Measurements from ENCODE around the gene MOB3B.

Gene MOB3B

DNA sequence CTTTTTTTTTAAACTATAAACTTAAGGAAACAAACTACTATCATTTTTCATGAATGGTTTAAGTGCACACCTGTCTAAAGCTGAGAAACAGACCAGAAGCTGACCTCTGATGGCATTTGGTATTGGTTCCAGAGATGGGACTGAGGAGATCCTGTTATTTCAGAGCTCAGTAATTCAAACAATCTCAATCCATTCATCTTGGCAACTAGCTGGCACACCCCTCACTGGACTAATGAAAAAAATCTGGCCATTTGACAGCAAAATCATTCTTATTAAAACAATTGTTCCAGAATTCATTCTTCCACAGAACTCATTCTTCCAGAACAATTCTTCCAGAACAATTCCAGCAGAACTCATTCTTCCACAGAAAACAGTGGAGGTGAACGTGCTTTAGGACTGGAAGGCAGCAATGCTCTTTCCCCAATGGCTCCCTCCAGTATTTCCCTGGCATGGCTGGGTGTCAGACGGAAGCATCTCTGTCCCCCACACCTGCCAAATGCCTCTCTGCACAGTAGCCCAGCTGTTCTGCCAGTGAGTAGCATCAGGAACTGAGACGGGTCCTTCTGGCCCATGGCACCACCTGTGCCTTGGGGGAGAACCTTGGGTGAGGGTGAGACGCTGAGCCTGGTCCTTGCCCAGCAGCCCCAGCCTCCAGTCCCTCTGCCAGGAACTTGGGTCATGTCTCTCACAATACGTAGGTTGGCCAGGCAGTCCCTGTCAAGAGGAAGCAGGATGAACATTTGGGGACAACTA is 145.2 kb downstream of the MOB3B start:
- H3K27ac ChIP-seq (ENCODE audit: low read depth, low read length): no peak overlapping the region
- no peaks in the 10 kb centered on the region for H3K36me3 ChIP-seq (ENCODE audit: control insufficient read depth, insufficient read depth, low read length)
- H3K27me3 ChIP-seq (ENCODE audit: control insufficient read depth, insufficient read depth, low read length): no peaks in the 10 kb centered on the region
- H3K4me3 ChIP-seq (ENCODE audit: low read length): no peak overlapping the region
- peaks cover 3% of the 10 kb centered on the region for H3K4me1 ChIP-seq (ENCODE audit: control insufficient read depth, insufficient read depth, low read length)
- H3K9ac ChIP-seq (ENCODE audit: low read length): no peak overlapping the region

DNA sequence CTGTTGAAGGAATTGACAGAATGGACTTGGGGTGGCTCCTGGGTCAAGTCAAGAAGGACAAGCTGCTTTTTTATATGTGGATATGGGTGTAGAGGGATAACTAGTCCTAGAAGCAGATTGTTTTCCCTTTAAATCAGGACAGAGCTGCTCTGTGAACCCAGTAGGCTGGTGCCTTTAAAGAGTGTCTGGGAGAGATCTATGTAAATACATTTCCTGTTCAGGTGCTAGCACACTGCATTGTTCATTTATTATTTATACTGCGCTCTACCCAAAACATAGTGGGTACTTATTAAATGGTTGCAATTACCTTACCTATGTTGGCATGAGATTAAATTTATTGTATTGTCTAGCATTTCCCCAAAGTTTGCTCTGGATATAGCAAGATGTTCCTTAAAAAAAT is 146.1 kb downstream of the MOB3B start:
- no peak overlapping the region for H3K4me3 ChIP-seq (ENCODE audit: low read length)
- no peaks in the 10 kb centered on the region for H3K36me3 ChIP-seq (ENCODE audit: control insufficient read depth, insufficient read depth, low read length)
- H3K27me3 ChIP-seq (ENCODE audit: control insufficient read depth, insufficient read depth, low read length): no peaks in the 10 kb centered on the region
- peaks cover 3% of the 10 kb centered on the region for H3K4me1 ChIP-seq (ENCODE audit: control insufficient read depth, insufficient read depth, low read length)
- no peak overlapping the region for H3K27ac ChIP-seq (ENCODE audit: low read depth, low read length)
- no peak overlapping the region for H3K9ac ChIP-seq (ENCODE audit: low read length)

DNA sequence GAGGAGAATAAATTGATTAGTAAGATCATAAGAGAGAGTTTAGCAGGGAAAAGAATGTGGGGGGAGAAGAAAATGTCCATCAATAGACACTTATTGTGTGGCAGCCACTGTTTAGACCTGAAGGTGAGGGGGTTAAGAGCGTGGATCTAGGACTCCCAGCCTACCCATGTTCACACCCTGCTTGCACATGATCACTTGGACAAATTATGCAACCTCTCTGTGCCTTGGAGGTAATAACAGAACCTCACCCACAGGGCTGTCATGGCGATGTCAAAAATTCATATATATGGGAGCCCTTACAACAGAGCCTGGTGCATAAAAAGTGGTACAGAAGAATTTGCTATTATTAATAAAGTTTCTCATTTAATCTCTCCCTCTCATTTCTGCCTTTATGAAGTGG is 146.6 kb downstream of the MOB3B start:
- peaks cover 3% of the 10 kb centered on the region for H3K4me1 ChIP-seq (ENCODE audit: control insufficient read depth, insufficient read depth, low read length)
- no peak overlapping the region for H3K9ac ChIP-seq (ENCODE audit: low read length)
- no peaks in the 10 kb centered on the region for H3K27me3 ChIP-seq (ENCODE audit: control insufficient read depth, insufficient read depth, low read length)
- H3K27ac ChIP-seq (ENCODE audit: low read depth, low read length): no peak overlapping the region
- no peaks in the 10 kb centered on the region for H3K36me3 ChIP-seq (ENCODE audit: control insufficient read depth, insufficient read depth, low read length)
- H3K4me3 ChIP-seq (ENCODE audit: low read length): no peak overlapping the region

DNA sequence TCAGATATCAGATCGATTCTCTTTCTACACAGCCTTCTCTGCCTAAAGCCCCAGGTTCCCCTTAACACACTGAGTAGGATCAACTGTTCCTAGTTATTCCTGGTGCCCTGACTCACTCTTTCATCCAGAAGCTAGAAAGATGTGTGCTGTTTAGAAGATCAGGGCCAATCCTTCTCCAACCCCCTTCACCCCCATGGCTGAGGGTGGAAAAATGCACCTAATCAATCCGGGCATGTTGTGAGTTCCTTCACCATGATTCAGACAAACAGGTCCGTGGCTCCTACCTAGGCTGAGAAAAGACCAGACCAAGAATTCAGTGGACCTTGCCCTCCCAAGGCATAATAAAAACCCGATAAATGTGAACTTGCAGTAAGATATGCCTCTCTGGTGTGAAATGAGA is 147.3 kb downstream of the MOB3B start:
- no peaks in the 10 kb centered on the region for H3K27me3 ChIP-seq (ENCODE audit: control insufficient read depth, insufficient read depth, low read length)
- no peak overlapping the region for H3K9ac ChIP-seq (ENCODE audit: low read length)
- no peaks in the 10 kb centered on the region for H3K36me3 ChIP-seq (ENCODE audit: control insufficient read depth, insufficient read depth, low read length)
- H3K4me3 ChIP-seq (ENCODE audit: low read length): no peak overlapping the region
- no peak overlapping the region for H3K27ac ChIP-seq (ENCODE audit: low read depth, low read length)
- peaks cover 3% of the 10 kb centered on the region for H3K4me1 ChIP-seq (ENCODE audit: control insufficient read depth, insufficient read depth, low read length)

DNA sequence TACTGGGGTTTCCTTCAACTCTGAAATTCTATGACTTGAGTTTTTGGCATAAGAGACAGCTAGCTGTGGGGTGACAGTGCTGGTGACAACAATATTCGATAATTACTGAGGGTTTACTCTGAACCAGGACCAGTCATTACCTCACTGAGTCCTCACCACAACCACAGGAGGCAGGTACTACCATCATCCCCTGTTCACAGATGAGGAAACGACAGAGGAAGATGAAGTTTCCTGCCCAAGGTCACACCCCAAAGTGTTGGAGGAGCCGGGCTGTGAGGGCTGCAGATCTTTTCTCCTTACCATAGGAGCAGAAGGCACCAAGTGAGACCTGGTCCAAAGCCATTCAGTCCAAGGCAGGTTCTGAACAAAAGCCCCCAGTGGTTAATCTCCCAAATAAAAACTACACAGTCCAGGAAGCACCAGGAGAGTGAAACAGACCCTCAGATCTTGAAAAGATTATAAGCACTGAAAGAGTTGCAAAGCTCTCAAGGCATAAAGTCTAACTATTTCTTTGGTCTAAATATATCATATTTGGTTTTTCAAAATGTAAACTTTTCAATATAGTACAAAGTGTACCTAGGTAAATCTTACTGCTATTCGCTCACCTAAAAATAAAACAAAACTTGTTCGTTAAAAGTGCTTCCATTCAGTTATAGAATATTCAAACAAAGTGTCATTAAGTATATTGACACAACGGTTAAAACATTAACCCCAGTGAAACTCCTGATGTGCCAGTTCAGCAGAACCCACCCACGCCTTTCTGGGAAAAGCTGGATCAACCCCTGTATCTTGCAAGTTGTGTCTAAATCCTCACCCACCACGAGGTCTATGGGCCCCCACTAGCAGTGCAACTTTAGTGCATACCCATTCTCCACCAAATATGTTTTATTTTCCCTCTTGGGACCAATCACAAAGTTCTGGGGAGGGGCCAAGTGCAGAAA is 150.0 kb downstream of the MOB3B start:
- Histone ChIP-seq H3K9ac (ENCODE audit: low read length) (no peak overlapping the region), H3K27ac (ENCODE audit: low read depth, low read length) (no peak overlapping the region), H3K4me3 (ENCODE audit: low read length) (no peak overlapping the region), H3K27me3 (ENCODE audit: control insufficient read depth, insufficient read depth, low read length) (no peaks in the 10 kb centered on the region), H3K36me3 (ENCODE audit: control insufficient read depth, insufficient read depth, low read length) (no peaks in the 10 kb centered on the region), H3K4me1 (ENCODE audit: control insufficient read depth, insufficient read depth, low read length) (peaks cover 3% of the 10 kb centered on the region)

DNA sequence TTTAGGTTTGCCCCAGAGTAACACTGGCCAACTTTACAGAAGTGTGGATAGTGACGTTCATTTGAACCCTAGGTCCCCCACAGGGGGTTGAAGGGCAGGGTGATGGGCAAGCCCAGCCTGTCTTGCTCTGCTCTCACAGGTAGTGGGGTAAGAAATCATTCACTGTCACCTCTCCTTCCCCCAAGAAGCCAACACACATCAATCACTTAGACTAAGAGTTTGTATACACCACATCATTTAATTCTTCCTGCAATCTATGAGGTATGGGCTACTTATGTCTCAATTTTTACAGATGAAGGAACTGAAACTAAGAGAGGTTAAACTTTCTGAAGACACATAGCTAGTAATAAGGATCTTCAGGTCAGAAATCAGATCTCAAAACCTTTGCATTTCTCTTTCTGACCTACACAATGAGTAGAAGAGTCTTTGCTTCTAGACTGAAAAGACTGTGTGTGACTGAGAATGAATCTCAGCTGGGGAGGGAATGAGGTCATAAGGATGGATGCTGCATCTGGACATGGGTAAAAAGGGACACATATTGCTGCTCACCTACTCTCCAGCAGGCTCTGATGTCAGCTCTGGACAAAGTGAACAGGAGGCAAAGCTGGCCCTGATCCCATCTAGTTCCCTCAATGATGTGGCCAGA is 151.7 kb downstream of the MOB3B start:
- H3K4me3 ChIP-seq (ENCODE audit: low read length): no peak overlapping the region
- no peak overlapping the region for H3K27ac ChIP-seq (ENCODE audit: low read depth, low read length)
- no peak overlapping the region for H3K9ac ChIP-seq (ENCODE audit: low read length)
- H3K36me3 ChIP-seq (ENCODE audit: control insufficient read depth, insufficient read depth, low read length): no peaks in the 10 kb centered on the region
- no peaks in the 10 kb centered on the region for H3K4me1 ChIP-seq (ENCODE audit: control insufficient read depth, insufficient read depth, low read length)
- no peaks in the 10 kb centered on the region for H3K27me3 ChIP-seq (ENCODE audit: control insufficient read depth, insufficient read depth, low read length)

DNA sequence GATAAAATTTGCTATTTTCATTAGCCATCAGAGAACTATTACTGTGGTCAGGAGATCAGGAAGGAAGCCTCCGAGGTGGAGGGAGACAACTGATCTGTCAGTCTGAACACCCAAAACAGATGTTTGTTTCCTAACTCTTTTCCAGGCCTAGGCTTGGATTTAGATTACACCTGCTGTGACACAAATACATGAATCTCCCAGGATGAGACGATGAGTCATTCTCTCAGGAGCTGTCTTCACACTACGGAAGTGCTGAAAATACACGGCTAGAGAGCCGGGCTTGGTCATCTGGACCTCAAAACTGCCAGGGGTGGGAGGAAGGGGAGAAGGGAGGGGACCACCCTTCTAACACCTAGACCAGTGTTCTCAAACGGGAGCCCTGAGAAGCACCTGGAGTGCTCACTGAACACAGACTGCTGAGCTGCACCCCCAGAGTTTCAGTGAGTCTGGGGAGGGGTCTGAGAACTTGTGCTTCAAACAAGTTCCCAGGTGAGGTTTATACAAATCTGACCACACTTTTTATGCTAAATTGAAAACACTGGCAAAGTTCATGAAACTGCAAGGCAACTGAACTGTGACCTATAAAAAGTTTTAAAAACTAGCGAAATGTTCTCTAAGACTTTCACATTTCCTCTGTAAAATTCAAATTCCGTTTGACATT is 152.3 kb downstream of the MOB3B start:
- Histone ChIP-seq H3K27ac (ENCODE audit: low read depth, low read length) (no peak overlapping the region), H3K4me1 (ENCODE audit: control insufficient read depth, insufficient read depth, low read length) (no peaks in the 10 kb centered on the region), H3K27me3 (ENCODE audit: control insufficient read depth, insufficient read depth, low read length) (no peaks in the 10 kb centered on the region), H3K9ac (ENCODE audit: low read length) (no peak overlapping the region), H3K36me3 (ENCODE audit: control insufficient read depth, insufficient read depth, low read length) (no peaks in the 10 kb centered on the region), H3K4me3 (ENCODE audit: low read length) (no peak overlapping the region)

DNA sequence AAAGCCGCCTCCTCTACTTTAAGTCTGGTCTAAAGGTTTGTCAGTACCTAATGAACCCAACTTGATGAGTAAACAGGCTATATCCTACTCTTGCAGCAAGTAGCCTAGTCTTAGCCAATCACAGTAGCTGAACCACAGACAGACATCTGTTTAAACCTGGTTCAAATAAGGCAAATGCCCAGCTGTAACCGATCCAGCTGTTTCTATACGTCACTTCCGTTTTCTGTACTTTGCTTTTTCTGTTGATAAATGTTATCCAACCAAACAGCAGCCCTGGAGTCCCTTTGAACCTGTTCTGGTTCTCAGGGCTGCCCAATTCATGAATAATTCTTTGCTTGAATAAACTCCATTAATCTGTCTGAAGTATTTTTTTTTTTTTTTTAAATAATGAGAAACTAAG is 155.8 kb downstream of the MOB3B start:
- Histone ChIP-seq H3K27ac (ENCODE audit: low read depth, low read length) (no peak overlapping the region), H3K36me3 (ENCODE audit: control insufficient read depth, insufficient read depth, low read length) (no peaks in the 10 kb centered on the region), H3K4me3 (ENCODE audit: low read length) (no peak overlapping the region), H3K27me3 (ENCODE audit: control insufficient read depth, insufficient read depth, low read length) (no peaks in the 10 kb centered on the region), H3K9ac (ENCODE audit: low read length) (no peak overlapping the region), H3K4me1 (ENCODE audit: control insufficient read depth, insufficient read depth, low read length) (no peaks in the 10 kb centered on the region)

DNA sequence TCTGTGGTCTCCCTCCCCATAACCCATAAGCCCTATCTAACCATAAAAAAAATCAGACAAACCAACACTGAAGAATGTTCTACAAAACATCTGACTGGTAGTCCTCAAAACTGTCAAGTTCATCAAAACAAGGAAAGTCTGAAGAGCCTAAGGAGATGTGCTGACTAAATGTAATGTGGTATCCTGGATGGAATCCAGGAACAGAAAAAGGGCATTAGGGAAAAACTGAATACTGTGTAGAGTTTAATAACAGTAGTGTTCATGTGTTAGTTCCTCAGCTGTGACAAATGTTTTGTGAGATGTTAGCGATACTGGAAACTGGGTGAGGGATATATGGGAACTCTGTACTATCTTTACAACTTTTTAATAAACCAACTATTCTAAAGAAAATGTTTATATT is 157.0 kb downstream of the MOB3B start:
- Histone ChIP-seq H3K27me3 (ENCODE audit: control insufficient read depth, insufficient read depth, low read length) (no peaks in the 10 kb centered on the region), H3K36me3 (ENCODE audit: control insufficient read depth, insufficient read depth, low read length) (no peaks in the 10 kb centered on the region), H3K4me3 (ENCODE audit: low read length) (no peak overlapping the region), H3K27ac (ENCODE audit: low read depth, low read length) (no peak overlapping the region), H3K4me1 (ENCODE audit: control insufficient read depth, insufficient read depth, low read length) (no peaks in the 10 kb centered on the region), H3K9ac (ENCODE audit: low read length) (no peak overlapping the region)

DNA sequence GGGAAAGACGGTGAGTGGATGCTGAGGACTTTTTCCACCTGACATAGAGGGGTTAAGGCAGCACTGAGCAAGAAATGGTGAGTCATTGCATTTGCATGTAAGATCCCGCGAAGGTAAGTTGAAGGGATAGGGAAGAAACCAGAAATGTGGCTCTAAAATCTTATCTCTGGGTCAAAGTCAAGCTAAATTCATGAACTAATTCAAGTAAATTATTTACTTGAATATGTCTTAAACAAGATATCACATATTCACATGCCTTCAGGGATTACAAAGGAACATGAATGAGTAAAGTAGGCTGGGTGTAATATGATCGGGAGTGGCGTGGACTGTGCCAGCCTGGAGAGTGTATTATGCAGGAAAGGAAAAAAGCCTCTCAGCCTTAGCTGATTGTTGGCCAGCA is 158.2 kb downstream of the MOB3B start:
- Histone ChIP-seq H3K4me3 (ENCODE audit: low read length) (no peak overlapping the region), H3K27me3 (ENCODE audit: control insufficient read depth, insufficient read depth, low read length) (no peaks in the 10 kb centered on the region), H3K9ac (ENCODE audit: low read length) (no peak overlapping the region), H3K4me1 (ENCODE audit: control insufficient read depth, insufficient read depth, low read length) (no peaks in the 10 kb centered on the region), H3K36me3 (ENCODE audit: control insufficient read depth, insufficient read depth, low read length) (no peaks in the 10 kb centered on the region), H3K27ac (ENCODE audit: low read depth, low read length) (no peak overlapping the region)

DNA sequence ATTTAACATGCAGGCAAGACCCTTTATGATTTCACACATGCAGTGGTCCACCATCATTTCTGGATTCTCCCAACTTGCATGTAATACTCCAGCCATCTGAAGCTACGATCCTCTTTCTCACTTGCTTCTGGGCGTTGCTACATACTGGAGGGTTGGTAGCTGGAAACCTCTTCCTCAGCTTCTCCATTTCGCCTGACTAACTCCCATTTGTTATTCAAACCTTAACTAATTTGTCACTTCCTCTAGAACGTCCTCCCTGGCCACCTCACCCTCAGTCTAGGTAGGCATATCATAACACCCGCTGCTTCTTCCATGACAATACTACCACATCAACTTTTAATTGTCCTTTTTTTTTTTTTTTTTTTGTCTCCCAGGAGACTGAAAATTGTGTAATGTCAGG is 160.0 kb downstream of the MOB3B start:
- H3K27ac ChIP-seq (ENCODE audit: low read depth, low read length): no peak overlapping the region
- H3K36me3 ChIP-seq (ENCODE audit: control insufficient read depth, insufficient read depth, low read length): no peaks in the 10 kb centered on the region
- no peak overlapping the region for H3K4me3 ChIP-seq (ENCODE audit: low read length)
- no peak overlapping the region for H3K9ac ChIP-seq (ENCODE audit: low read length)
- H3K27me3 ChIP-seq (ENCODE audit: control insufficient read depth, insufficient read depth, low read length): no peaks in the 10 kb centered on the region
- H3K4me1 ChIP-seq (ENCODE audit: control insufficient read depth, insufficient read depth, low read length): no peaks in the 10 kb centered on the region

DNA sequence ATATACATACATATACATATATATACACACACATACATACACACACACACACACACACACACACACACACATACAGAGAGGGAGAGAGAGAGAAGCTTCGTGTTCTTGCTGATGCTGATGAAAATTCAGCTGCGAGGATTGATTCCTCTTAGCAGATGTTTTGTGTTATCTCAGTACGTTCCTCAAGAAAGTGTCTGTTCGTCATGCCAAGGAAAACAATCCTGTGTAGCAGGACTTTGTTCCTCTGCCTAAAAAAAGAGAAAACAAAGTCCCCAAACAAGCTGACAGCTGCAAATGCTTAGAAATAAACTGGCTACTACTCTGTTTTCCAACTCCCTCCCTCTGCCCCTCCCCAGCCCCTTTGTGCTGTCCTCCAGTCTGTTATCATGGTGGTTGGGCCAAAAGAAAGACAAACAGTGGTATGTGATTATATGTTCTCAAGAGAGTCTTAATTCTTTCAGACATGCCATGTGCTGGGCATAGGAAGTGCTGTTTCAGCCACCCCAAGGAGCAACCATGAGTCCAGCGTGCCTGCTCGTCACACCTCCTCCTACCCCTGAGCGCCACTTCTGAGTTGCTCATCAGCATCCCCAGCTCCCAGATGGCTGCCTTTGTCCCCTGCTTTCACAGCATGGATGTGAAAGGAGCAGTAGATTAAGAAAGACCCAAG is 161.2 kb downstream of the MOB3B start:
- Histone ChIP-seq H3K9ac (ENCODE audit: low read length) (no peak overlapping the region), H3K4me3 (ENCODE audit: low read length) (no peak overlapping the region), H3K4me1 (ENCODE audit: control insufficient read depth, insufficient read depth, low read length) (no peaks in the 10 kb centered on the region), H3K27me3 (ENCODE audit: control insufficient read depth, insufficient read depth, low read length) (no peaks in the 10 kb centered on the region), H3K36me3 (ENCODE audit: control insufficient read depth, insufficient read depth, low read length) (no peaks in the 10 kb centered on the region), H3K27ac (ENCODE audit: low read depth, low read length) (no peak overlapping the region)
